ENCODE data around the gene OPN1MW3.

The OPN1MW3 gene

GRCh38 chrX:154310616-154311536 is 53.5 kb downstream of the OPN1MW3 start:
- Histone ChIP-seq H3K4me3 (ENCODE audit: low read length) (no peak overlapping the region), H3K27ac (ENCODE audit: low read length) (no peak overlapping the region), H3K4me1 (ENCODE audit: control insufficient read depth, insufficient read depth, low read length) (no peaks in the 10 kb centered on the region), H3K36me3 (ENCODE audit: control insufficient read depth, insufficient read depth, low read length) (no peaks in the 10 kb centered on the region), H3K9me3 (ENCODE audit: control insufficient read depth, insufficient read depth, low read length) (no peaks in the 10 kb centered on the region), H3K27me3 (ENCODE audit: control insufficient read depth, insufficient read depth, low read length) (no peaks in the 10 kb centered on the region)
- WGBS (ENCODE audit: insufficient coverage, insufficient read length), result no CpG with 5 or more reads among the region's 19 CpGs
- DNase-seq (ENCODE audit: low read depth, low spot score), result no peak

- H3K36me3 ChIP-seq (ENCODE audit: control insufficient read depth, insufficient read depth, low read length), result no peaks in the 10 kb centered on the region
- H3K9me3 ChIP-seq (ENCODE audit: control insufficient read depth, insufficient read depth, low read length), result no peaks in the 10 kb centered on the region
- no peak overlapping the region for H3K4me3 ChIP-seq (ENCODE audit: low read length)
- no peaks in the 10 kb centered on the region for H3K4me1 ChIP-seq (ENCODE audit: control insufficient read depth, insufficient read depth, low read length)
- no CpG with 5 or more reads among the region's 7 CpGs for WGBS (ENCODE audit: insufficient coverage, insufficient read length)
- no peaks in the 10 kb centered on the region for H3K27me3 ChIP-seq (ENCODE audit: control insufficient read depth, insufficient read depth, low read length)
- no peak overlapping the region for H3K27ac ChIP-seq (ENCODE audit: low read length)
- no peak for DNase-seq (ENCODE audit: low read depth, low spot score)
Observed at GRCh38 chrX:154312116-154312515, 54.7 kb downstream of the OPN1MW3 start.

GRCh38 chrX:154313147-154313546 is 55.8 kb downstream of the OPN1MW3 start:
- Histone ChIP-seq H3K36me3 (ENCODE audit: control insufficient read depth, insufficient read depth, low read length) (no peaks in the 10 kb centered on the region), H3K4me3 (ENCODE audit: low read length) (no peak overlapping the region), H3K9me3 (ENCODE audit: control insufficient read depth, insufficient read depth, low read length) (no peaks in the 10 kb centered on the region), H3K27me3 (ENCODE audit: control insufficient read depth, insufficient read depth, low read length) (no peaks in the 10 kb centered on the region), H3K4me1 (ENCODE audit: control insufficient read depth, insufficient read depth, low read length) (no peaks in the 10 kb centered on the region), H3K27ac (ENCODE audit: low read length) (no peak overlapping the region)
- DNase-seq (ENCODE audit: low read depth, low spot score), result no peak
- WGBS (ENCODE audit: insufficient coverage, insufficient read length), result no CpG with 5 or more reads among the region's 5 CpGs

GRCh38 chrX:154315416-154315815 is 58.0 kb downstream of the OPN1MW3 start:
- no peaks in the 10 kb centered on the region for H3K27me3 ChIP-seq (ENCODE audit: control insufficient read depth, insufficient read depth, low read length)
- no peak for DNase-seq (ENCODE audit: low read depth, low spot score)
- no peaks in the 10 kb centered on the region for H3K4me1 ChIP-seq (ENCODE audit: control insufficient read depth, insufficient read depth, low read length)
- no CpG with 5 or more reads among the region's 3 CpGs for WGBS (ENCODE audit: insufficient coverage, insufficient read length)
- H3K4me3 ChIP-seq (ENCODE audit: low read length), result no peak overlapping the region
- H3K27ac ChIP-seq (ENCODE audit: low read length), result no peak overlapping the region
- no peaks in the 10 kb centered on the region for H3K36me3 ChIP-seq (ENCODE audit: control insufficient read depth, insufficient read depth, low read length)
- no peaks in the 10 kb centered on the region for H3K9me3 ChIP-seq (ENCODE audit: control insufficient read depth, insufficient read depth, low read length)

GRCh38 chrX:154317391-154317995 is 60.1 kb downstream of the OPN1MW3 start:
- H3K27ac ChIP-seq (ENCODE audit: low read length), result no peak overlapping the region
- H3K4me1 ChIP-seq (ENCODE audit: control insufficient read depth, insufficient read depth, low read length), result no peaks in the 10 kb centered on the region
- no peaks in the 10 kb centered on the region for H3K36me3 ChIP-seq (ENCODE audit: control insufficient read depth, insufficient read depth, low read length)
- WGBS (ENCODE audit: insufficient coverage, insufficient read length), result no CpG with 5 or more reads among the region's 7 CpGs
- no peaks in the 10 kb centered on the region for H3K27me3 ChIP-seq (ENCODE audit: control insufficient read depth, insufficient read depth, low read length)
- DNase-seq (ENCODE audit: low read depth, low spot score), result peak; percentile 16
- no peak overlapping the region for H3K4me3 ChIP-seq (ENCODE audit: low read length)
- H3K9me3 ChIP-seq (ENCODE audit: control insufficient read depth, insufficient read depth, low read length), result no peaks in the 10 kb centered on the region

GRCh38 chrX:154320406-154320805 is 63.0 kb downstream of the OPN1MW3 start:
- WGBS (ENCODE audit: insufficient coverage, insufficient read length), result no CpG with 5 or more reads among the region's 11 CpGs

More at GRCh38 chrX:154320406-154320805, 63.0 kb downstream of the OPN1MW3 start:
- H3K4me3 ChIP-seq (ENCODE audit: low read length), result no peak overlapping the region
- no peaks in the 10 kb centered on the region for H3K27me3 ChIP-seq (ENCODE audit: control insufficient read depth, insufficient read depth, low read length)
- H3K27ac ChIP-seq (ENCODE audit: low read length), result no peak overlapping the region
- H3K36me3 ChIP-seq (ENCODE audit: control insufficient read depth, insufficient read depth, low read length), result no peaks in the 10 kb centered on the region
- no peaks in the 10 kb centered on the region for H3K9me3 ChIP-seq (ENCODE audit: control insufficient read depth, insufficient read depth, low read length)
- no peak for DNase-seq (ENCODE audit: low read depth, low spot score)
- no peaks in the 10 kb centered on the region for H3K4me1 ChIP-seq (ENCODE audit: control insufficient read depth, insufficient read depth, low read length)
